DOHH2 (cell line): Measurements from ENCODE around the gene CYP2W1.

Source experiments
- H3F3A ChIP-seq: fragments of 200-600 bp; sonication (generic), shearing (Covaris generic); 2 replicates; pipeline ENCODE4 v1.6.0; 2016; ENCODE audit warnings: antibody characterized with exemption, mild to moderate bottlenecking; ENCODE audit not compliant: control insufficient read depth, insufficient read depth
- H3K27ac ChIP-seq: fragments of 200-600 bp; sonication (generic); 2 replicates; pipeline ENCODE4 v1.5.1; 2014; ENCODE audit warnings: low read depth, mild to moderate bottlenecking, low read length, moderate library complexity
- H3K27me3 ChIP-seq: fragments of 200-600 bp; sonication (generic); 2 replicates; pipeline ENCODE4 v1.6.1; 2014; ENCODE audit warnings: mild to moderate bottlenecking, low read length, mixed read lengths; ENCODE audit not compliant: control insufficient read depth
- H3K36me3 ChIP-seq: fragments of 200-600 bp; sonication (generic); 2 replicates; pipeline ENCODE4 v1.6.1; 2014; ENCODE audit warnings: mild to moderate bottlenecking, low read length, moderate library complexity, mixed read lengths; ENCODE audit not compliant: control insufficient read depth
- H3K4me1 ChIP-seq: fragments of 200-600 bp; sonication (generic); 2 replicates; pipeline ENCODE4 v1.6.1; 2014; ENCODE audit warnings: mild to moderate bottlenecking, low read length, mixed read lengths; ENCODE audit not compliant: control insufficient read depth
- H3K4me2 ChIP-seq: fragments of 200-600 bp; sonication (generic); 2 replicates; pipeline ENCODE4 v1.6.0; 2014; ENCODE audit warnings: mild to moderate bottlenecking, low read length, moderate library complexity
- H3K4me3 ChIP-seq: fragments of 200-600 bp; sonication (generic); 2 replicates; pipeline ENCODE4 v1.5.1; 2014; ENCODE audit warnings: mild to moderate bottlenecking, low read length, mixed read lengths
- H3K79me2 ChIP-seq: fragments of 200-600 bp; sonication (generic); 2 replicates; pipeline ENCODE4 v1.6.1; 2014; ENCODE audit warnings: mild to moderate bottlenecking, low read length, mixed read lengths; ENCODE audit not compliant: control insufficient read depth
- H3K9me2 ChIP-seq: fragments of 200-600 bp; sonication (generic); replicated peaks from 2 replicates; pipeline ENCODE4 v1.6.1; 2014; ENCODE audit warnings: mild to moderate bottlenecking, low read length, mixed read lengths; ENCODE audit not compliant: control insufficient read depth
- H3K9me3 ChIP-seq: fragments of 200-600 bp; sonication (generic); 2 replicates; pipeline ENCODE4 v1.6.1; 2014; ENCODE audit warnings: antibody characterized with exemption, low read length, mixed read lengths; ENCODE audit not compliant: control insufficient read depth, insufficient read depth
- H4K20me1 ChIP-seq: fragments of 200-600 bp; sonication (generic); 2 replicates; pipeline ENCODE4 v1.6.0; 2014; ENCODE audit warnings: low read depth, mild to moderate bottlenecking, antibody characterized with exemption, low read length, moderate library complexity; ENCODE audit not compliant: control insufficient read depth, insufficient read depth
- EZH2phosphoT487 ChIP-seq: fragments of 200-600 bp; sonication (generic); IDR thresholded peaks from 2 replicates; pipeline ENCODE4 v1.6.1; 2017; ENCODE audit warnings: borderline replicate concordance, mild to moderate bottlenecking, antibody characterized with exemption, low read length, moderate library complexity, mixed read lengths
- TF ChIP-seq, protein P1 (sequence below): fragments of 200-600 bp; sonication (generic); IDR thresholded peaks from one replicate; pipeline ENCODE4 v1.5.1; 2014; ENCODE audit warnings: antibody characterized with exemption, mild to moderate bottlenecking, low read depth, low read length; ENCODE audit not compliant: poor library complexity, severe bottlenecking

CYP2W1 gene

DNA sequence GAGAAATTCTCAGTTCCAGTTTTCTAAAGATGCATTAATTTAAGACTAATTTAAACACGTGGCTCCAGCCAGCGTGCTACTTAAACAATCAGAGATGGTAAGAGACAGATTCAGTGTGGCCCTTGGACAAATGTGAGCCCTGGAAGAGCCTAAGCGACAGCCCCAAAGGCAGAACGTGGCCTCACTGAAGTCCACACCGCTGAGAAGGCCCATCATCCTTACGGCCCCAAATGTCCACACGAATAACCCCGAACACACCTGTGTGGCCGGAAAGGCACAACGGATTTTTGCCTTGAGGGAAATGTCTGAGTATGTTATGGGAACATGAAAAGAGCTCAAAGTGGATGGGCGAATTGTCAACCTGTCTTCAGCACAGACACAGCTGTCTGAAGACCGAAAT lies 10.9 kb upstream of the CYP2W1 start:
- H3K9me3 ChIP-seq = no peaks in the 10 kb centered on the region
- H3K4me3 ChIP-seq = no peak overlapping the region
- no peak for TF ChIP-seq EZH2phosphoT487
- TF ChIP-seq, protein P1, sequence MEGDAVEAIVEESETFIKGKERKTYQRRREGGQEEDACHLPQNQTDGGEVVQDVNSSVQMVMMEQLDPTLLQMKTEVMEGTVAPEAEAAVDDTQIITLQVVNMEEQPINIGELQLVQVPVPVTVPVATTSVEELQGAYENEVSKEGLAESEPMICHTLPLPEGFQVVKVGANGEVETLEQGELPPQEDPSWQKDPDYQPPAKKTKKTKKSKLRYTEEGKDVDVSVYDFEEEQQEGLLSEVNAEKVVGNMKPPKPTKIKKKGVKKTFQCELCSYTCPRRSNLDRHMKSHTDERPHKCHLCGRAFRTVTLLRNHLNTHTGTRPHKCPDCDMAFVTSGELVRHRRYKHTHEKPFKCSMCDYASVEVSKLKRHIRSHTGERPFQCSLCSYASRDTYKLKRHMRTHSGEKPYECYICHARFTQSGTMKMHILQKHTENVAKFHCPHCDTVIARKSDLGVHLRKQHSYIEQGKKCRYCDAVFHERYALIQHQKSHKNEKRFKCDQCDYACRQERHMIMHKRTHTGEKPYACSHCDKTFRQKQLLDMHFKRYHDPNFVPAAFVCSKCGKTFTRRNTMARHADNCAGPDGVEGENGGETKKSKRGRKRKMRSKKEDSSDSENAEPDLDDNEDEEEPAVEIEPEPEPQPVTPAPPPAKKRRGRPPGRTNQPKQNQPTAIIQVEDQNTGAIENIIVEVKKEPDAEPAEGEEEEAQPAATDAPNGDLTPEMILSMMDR = no peak
- H3K27ac ChIP-seq = no peak overlapping the region
- H3K9me2 ChIP-seq = no peaks in the 10 kb centered on the region
- peaks cover 65% of the 10 kb centered on the region for H3K4me1 ChIP-seq
- H3K79me2 ChIP-seq = peaks cover 72% of the 10 kb centered on the region
- H3K4me2 ChIP-seq = peak overlapping the region; percentile 14; the same call in 1 of the 2 replicates
- peaks cover 10% of the 10 kb centered on the region for H3F3A ChIP-seq
- peaks cover 20% of the 10 kb centered on the region; the same call in 1 of the 2 replicates for H4K20me1 ChIP-seq
- peaks cover 70% of the 10 kb centered on the region for H3K36me3 ChIP-seq
- no peaks in the 10 kb centered on the region for H3K27me3 ChIP-seq

DNA sequence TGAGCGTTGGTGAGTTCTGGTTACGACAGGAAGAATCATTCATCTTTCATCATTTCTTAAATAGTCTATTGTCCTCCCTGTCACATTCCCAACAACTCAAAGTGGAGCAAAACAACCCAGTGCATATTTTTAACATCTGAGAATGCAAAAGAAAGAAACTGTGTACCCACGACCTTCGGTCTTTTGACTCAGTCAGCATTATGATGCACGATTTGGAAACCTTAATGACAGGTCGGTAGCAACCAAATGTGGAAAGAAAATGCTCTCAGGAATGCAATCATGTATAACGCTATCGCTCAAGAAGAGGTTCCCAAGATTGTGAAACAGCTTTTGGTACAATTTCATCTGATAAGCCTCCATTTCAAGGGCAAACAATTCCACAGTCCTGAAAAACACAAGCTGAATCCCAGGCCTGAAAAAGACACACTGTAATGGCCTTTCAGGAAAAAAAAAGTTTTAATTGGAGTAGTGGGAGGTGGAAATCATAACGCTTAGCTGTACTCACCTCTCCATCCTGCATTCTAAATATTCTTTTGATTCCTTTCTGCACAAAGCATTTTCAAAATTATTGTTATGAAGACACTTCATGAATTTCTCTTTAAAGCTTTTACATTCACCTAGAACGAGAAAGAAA lies 10.2 kb upstream of the CYP2W1 start:
- Histone ChIP-seq H3K27ac (no peak overlapping the region), H4K20me1 (peaks cover 20% of the 10 kb centered on the region; the same call in 1 of the 2 replicates), H3F3A (peaks cover 10% of the 10 kb centered on the region), H3K9me3 (no peaks in the 10 kb centered on the region), H3K36me3 (peaks cover 63% of the 10 kb centered on the region), H3K4me3 (peak overlapping the region; percentile 98; the same call in 1 of the 2 replicates), H3K79me2 (peaks cover 71% of the 10 kb centered on the region), H3K4me1 (peaks cover 69% of the 10 kb centered on the region), H3K9me2 (no peaks in the 10 kb centered on the region), H3K27me3 (no peaks in the 10 kb centered on the region), H3K4me2 (peak overlapping the region; percentile 87)
- TF ChIP-seq, protein P1 = no peak
- TF ChIP-seq EZH2phosphoT487 = no peak

DNA sequence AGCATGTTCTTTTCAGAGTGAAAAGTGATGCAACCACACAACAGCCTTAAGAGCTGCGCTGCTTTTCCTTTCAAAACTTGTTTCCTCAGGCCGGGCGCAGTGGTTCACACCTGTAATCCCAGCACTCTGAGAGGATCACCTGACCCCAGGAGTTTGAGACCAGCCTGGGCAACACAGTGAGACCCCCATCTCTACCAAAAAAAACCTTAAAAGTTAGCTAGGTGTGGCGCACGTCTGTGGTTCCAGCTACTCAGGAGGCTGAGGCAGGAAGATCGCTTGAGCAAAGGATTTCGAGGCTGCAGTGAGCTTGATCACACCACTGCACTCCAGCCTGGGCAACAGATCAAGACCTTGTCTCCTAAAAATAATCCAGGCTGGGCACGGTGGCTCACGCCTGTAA lies 9.7 kb upstream of the CYP2W1 start:
- Histone ChIP-seq H4K20me1 (peaks cover 20% of the 10 kb centered on the region; the same call in 1 of the 2 replicates), H3K27me3 (no peaks in the 10 kb centered on the region), H3K4me1 (peaks cover 74% of the 10 kb centered on the region), H3K36me3 (peaks cover 58% of the 10 kb centered on the region), H3K4me2 (peak overlapping the region; percentile 87), H3K9me2 (no peaks in the 10 kb centered on the region), H3K79me2 (peaks cover 70% of the 10 kb centered on the region), H3K4me3 (peak overlapping the region; percentile 98), H3F3A (peaks cover 14% of the 10 kb centered on the region), H3K27ac (no peak overlapping the region), H3K9me3 (no peaks in the 10 kb centered on the region)
- TF ChIP-seq, protein P1 = no peak
- TF ChIP-seq EZH2phosphoT487 = no peak
